NCI-H1105 (cell line): ENCODE measurements around the gene ZNF19.

ENCODE experiments used
- DNase-seq: peaks from one replicate; lab custom pipeline; 2025; lab: John Stamatoyannopoulos, UW

Gene ZNF19

DNA sequence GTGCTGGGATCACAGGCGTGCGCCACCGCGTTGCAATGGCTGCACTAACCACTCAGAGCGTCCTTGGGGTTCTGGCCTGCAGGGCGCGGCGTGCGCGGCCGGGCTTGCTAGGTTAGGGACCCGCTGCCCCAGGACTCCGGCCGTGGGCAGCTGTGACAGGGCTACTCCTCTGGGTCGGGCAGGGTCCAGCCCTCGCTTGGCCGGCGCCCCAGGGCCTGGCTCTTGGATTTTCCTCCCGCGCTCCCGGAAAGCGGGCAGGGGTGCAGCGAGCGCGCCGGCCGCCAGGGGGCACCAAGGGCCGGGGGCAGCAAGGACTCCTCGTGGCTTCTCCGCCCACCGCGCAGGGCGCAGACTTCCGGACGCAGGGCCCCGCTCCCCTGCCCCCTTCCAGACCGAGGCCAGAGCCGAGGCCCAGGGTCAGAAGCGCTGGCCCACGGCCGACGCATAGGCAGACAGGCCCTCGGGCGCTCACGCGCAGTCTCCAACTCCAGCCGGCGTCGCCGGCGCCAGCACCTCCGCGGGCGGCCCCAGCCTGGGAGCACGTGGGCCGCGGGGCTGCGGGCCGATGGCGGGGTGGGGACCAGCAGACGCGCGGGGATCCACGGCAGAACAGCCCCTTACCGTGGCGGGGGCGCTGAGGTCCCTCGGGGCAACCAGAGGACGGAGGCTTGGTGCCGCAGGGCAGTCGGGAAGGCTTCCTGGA, 47.6 kb downstream of the ZNF19 start:
- DNase-seq, result no peak

DNA sequence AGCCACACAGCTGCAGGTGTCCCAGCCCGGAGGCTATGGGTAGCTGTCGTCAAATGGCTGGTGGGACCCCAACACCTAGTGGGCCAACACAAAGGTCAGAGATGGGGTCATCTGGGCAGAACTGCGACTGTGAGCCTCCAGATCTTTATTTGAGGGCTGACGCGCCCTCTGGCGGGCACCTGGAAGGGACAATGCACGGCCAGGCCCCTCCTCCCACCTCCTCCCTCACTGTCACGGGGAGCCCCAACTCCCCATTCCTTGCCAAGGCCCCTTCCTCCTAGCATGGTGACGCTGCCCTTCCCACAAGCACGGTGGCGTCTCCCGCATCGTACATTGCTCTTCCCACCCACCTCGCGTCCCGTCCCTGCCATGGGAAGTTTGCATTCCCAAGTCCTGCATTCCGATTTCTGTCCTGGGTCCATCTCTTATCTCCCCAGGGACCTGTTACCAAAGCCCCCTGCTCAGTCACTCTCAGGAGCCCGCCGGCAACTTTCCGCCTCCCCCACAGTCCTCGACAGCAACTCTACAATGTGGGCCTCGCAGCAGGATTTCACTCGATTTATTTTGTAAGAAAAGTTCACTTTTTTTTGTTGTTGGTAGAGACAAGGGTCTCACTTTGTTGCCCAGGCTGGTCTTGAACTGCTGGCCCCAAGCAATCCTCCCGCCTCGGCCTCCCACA, 48.3 kb downstream of the ZNF19 start:
- no peak for DNase-seq

DNA sequence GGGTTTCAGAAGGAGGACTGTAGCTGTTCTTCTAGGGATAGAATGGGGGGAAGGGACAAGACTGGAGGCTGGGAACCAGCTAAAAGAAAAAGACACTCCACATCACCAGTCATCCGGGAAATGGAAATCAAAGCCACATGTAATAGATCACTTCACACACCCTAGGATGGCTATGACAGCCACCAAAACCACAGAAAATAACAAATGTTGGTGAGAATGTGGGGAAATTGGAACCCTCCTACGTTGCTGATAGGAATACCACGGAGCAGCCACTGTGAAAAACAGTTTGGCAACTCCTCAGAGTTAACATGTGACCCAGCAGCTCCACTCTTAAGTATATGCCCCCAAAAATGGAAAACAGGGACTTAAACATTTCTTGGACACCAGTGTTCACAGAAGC, 49.6 kb downstream of the ZNF19 start:
- no peak for DNase-seq

DNA sequence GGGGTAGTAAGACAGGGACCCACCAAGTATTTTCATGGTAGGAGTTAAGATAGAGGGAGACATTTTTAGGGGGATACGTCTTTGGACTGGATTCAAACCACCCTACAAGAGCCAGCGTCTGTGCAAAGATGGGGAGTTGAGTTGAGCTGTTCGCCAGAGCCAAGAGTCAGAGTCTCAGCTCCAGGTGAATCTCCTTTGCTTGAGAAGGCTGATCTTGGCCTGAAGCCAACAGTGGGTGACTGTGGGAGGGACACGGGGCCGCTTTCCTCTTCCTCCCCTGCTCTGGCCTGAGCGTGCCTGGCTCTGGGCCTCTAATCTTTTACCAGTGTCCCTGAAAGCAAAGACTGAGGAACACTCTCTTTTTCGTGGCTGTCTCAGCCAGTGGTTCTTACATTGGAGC, 52.7 kb downstream of the ZNF19 start:
- no peak for DNase-seq

DNA sequence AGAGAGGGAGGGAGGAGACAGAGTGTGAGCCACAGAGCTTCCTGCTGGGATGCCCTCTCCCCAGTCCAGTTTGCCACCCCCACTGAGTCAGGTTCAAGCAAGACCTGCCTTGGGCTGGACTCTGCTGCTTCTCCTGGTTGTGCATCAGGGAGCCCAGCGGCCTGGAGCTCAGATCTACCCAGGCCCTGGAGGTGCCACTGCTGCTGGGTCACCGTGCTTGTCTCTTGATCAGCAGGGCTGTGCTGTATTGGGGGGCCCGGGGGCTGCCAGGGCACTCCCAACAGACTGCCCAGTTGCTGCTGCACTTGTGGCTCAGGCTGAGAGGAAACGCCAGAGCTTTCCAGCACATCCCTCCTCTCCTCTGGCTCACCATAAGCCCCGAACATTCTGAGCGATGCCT, 56.2 kb downstream of the ZNF19 start:
- no peak for DNase-seq

DNA sequence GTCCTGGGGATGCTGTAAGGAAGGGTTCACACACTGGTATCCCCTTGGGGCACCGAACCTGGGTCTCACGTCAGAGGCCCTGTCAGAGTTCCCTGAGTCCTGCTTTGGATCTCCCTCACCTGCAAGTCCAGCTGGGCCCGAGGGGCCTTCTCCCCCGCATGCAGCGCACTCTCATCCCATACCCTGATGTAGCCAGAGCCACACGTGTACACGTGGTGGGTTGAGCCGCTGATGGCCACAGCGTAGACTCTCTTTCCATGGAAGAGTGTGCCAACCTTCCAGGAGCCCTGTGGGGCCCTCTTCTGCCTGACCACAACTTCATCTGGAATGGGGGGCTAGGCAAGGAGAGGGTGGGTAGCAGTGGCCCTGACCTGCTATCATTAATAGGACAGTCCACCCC, 57.1 kb downstream of the ZNF19 start:
- DNase-seq, result no peak

DNA sequence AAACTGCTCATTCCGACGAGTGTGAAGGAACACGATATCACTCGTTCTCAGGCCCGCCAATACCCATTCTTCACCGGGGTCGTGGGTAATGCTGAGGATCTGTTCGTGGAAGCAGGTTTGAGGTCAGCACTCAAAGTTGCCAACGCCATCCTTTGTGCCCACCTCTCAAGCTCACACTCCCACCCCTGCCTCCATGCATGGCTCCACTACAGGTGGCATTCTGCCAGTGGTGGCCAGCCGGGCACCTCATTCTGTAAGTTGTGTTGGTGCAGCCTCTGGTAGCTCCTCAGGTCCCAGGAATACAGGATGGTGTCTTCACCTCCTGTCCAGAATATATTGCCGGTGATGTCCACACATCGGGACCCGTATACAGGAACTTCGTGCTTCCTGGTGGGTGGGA, 57.9 kb downstream of the ZNF19 start:
- no peak for DNase-seq

DNA sequence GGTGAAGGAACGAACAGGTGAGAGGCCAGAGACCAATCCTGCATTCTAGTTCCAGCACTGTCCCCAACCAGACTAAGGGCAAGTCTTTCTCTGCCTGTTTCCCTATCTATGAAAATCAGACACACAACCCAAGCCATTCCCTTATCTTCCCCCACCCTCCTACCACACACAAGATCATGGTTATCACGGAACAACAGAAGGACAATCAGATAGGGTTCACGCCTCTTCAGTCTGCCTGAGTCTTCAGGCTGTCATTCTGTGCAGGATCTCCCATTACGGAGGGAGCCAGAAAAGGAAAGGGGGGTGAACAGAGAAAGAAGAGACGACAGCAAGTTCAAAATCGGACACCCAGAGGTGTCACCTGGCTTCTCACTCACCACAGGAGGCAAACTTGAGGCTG, 58.4 kb downstream of the ZNF19 start:
- no peak for DNase-seq

DNA sequence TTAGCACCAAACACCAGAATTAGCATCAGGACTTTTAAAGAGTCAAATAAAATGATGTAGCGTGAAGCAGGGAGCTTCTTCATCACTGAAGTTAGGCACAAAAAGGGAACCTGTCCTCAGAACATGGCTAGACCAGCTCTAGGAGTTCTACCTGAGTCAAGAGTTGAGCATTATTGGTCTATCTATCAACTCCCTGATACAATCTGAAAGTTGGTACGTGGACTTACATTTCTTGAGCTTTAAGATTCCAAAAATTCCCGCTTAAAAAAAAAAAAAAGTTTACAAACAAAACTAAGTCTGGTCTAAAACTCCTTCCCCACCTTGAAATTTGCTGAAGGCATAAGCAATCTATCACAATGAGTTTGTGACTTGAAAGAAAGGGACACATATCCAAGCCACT, 59.5 kb downstream of the ZNF19 start:
- DNase-seq, result no peak

DNA sequence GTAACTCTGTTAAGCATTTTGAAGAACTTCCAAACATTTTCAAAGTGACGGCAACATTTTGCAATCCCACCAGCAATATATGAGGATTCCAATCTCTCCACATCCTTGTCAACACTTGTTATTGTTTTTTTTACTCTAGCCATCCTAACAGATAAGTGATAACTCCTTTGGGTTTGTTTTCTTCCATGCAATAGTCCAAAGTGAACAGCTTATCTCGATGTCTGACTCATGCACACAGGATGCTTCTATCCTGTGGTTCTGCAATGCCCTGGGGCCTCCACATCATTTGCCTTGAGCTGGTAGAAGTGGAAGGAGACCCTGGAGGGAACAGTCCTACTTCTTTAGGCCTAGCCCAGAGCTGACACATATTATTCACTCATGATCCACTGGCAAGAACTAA, 60.2 kb downstream of the ZNF19 start:
- no peak for DNase-seq

DNA sequence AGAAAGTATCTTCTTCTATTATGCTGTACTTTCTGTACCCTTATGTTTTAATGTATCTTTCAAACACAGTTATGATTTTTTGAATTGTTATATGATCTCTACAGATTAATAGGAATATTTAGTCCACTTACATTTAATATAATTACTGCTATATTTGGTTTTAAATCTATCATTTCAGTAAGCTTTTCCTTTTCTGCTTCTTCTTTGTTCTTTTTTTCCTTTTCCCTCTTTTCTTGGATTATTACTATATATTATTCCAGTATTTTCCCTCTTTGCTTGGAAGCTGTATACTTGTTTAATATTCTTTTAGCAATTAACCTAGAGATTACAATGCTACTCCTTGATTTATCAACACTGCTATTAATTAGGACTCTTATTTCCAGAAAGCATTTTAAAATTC, 60.7 kb downstream of the ZNF19 start:
- no peak for DNase-seq

DNA sequence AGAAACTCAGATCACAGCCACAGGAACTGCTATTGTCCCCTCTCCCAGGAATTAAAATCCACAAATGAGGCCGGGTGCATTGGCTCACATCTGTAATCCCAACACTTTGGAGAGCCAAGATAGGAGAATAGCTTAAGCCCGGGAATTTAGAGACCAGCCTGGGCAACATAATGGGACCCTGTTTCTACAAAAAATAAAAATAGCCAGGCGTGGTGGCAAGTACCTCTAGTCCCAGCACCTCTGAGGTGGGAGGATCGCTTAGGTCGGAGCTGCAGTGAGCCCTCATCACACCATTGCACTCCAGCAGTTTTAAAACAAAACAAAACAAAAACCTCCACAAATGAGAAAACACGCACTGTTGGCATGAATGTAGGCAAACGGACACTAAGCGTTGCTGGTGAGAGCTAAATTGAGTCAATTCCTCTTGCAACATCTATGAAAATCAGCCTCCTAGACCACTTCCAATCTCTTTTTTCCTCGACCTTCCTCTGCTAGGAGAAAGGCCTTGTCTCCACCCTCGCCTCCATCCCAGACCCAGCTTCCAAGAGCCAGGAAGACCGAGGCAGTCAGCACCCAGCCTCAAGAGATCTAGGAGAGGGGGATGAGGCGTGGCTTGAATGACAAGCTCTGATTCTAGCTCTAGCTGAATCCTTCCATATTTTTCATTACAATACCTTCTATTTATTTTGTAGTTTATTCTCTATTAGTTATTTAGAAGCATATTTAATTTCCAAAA, 62.1 kb downstream of the ZNF19 start:
- no peak for DNase-seq

DNA sequence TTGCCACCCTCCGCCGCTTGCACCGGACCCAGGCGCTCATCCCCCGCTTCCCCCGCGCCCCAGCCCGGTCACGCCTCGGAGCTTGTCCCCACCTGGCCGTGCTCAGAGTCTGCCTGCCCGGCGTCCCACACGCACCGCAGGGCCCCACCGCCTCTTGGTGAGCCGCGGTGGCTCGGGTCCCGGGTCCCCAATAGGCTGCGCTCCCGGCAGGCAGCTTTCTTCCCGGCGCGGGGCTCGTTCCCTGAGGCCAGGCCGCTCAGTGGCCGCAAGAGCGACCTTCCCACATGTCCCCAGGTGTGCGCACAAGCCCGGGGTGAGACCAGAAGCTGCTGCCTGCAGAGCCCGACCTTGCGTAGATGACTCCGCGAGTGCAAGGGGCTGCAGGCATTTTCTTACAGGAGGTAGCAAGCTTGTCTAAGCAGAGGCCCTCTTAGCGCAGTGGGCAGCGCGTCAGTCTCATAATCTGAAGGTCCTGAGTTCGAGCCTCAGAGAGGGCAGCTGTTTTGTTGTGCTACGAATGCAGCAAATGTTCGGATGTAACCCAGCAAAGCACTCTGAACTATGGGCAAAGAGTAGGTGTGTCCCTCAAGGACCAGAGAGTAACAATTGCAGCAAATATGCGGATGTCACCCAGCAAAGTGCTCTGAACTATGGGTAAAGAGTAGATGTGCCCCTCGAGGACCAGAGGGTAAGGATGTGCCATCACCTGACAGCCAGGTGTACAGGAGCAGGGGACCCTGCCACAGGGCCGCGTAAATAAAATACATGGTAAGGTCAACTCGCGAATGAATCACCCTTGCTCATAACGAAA, 62.9 kb downstream of the ZNF19 start:
- no peak for DNase-seq

DNA sequence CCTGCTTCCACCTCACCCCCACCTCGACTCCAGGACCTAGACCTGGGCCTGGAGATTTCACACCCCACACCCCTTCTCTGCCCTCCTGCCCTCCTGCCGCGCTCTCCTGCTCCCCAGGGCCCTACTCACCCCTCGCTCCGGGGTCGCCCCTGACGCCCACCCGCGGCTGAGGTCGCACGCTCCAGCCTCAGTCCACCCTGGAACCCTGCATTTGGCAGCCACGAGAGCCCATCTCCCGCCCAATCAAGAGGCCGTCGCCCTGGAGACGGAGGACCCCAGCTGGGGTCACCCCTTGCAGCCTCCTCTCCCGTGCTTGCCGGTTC, 63.4 kb downstream of the ZNF19 start:
- no peak for DNase-seq

DNA sequence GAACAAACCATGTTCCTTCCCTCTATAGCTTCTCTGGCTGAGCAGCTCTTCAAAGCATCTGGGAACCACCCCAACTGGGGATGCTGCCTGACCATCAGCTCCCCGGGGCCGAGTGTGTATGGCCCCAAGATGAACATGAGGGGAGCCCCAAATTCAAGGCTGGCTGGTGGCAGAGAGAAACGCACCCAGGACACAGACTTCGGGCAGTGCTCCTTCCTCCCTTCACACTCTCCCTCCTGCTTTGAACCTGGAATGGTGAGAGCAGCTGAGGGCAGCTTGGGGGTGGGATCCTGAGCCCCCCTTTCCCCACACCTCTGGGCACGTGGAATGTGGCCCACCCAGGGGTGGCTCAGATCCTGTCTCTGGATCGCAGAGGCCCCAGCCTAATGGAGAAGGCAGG, 64.5 kb downstream of the ZNF19 start:
- DNase-seq, result no peak

DNA sequence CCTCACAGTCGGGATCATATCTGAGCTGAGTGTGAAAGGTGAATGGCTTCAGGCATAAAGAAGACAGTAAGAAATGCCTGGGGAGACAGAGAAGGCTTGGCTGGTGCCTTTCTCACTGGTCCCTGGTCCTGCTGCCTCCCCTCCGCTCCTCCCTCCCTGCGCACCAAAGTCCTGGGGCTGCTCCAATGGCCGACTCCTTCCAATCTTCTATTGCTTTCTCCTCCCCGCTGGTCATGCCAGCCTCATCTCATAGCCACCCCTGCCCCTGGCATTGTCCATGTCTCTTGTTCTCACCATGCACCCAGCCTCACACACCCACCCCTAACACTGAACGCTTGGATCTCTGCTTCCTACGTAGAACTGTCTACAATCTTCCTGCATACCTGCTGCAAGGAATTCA, 65.3 kb downstream of the ZNF19 start:
- DNase-seq, result no peak
